ENCODE results near the gene NAP1L4. TPM values are rescaled to one million over a fixed set of nuclear protein-coding genes. Genes with fewer than 3 reads are reported as not detected.

The NAP1L4 gene
- total and polyA plus RNA-seq, 2 of the 8 experiments (the other 6 are each of a cell fraction or from before 2014, with no cell fraction given) = 75.8 to 194 TPM

- Histone ChIP-seq H3K4ac (replicated peaks; ENCODE audit: insufficient read length, low read depth, low read length) (no peak overlapping the region), H3K4me2 (ENCODE audit: insufficient read depth in 1 of 2, low read depth in 2 of 2, low read length in 2 of 2) (no peak overlapping the region), H4K91ac (replicated peaks; ENCODE audit: insufficient read length, low read length) (no peak overlapping the region), H2BK20ac (ENCODE audit: low read length) (no peak overlapping the region), H2AK5ac (ENCODE audit: low read depth, low read length) (no peak overlapping the region), H3K56ac (replicated peaks; ENCODE audit: insufficient read length, low read depth, low read length) (no peak overlapping the region), H2BK12ac (ENCODE audit: low read depth, low read length) (no peak overlapping the region), H3K27me3 (replicated peaks in 1 of 4; ENCODE audit: control insufficient read depth in 3 of 4, extremely low read depth in 1 of 4, insufficient read depth in 3 of 4, low read length in 3 of 4) (no peaks in the 10 kb centered on the region), H3K23me2 (ENCODE audit: low read depth, low read length) (no peaks in the 10 kb centered on the region), H3K4me3 (ENCODE audit: extremely low read depth in 1 of 4, insufficient read depth in 2 of 4, low read depth in 3 of 4, low read length in 4 of 4) (no peak overlapping the region), H3K36me3 (ENCODE audit: control insufficient read depth in 2 of 4, insufficient read depth in 4 of 4, low read length in 3 of 4) (peaks cover 30 to 72% (median 55%) of the 10 kb centered on the region in 4 experiments), H3K14ac (ENCODE audit: insufficient read length) (no peak overlapping the region), H2BK15ac (ENCODE audit: low read length) (no peak overlapping the region), H3K23ac (ENCODE audit: insufficient read length) (no peak overlapping the region), H3K18ac (ENCODE audit: extremely low read depth, low read length) (no peak overlapping the region), H4K8ac (ENCODE audit: extremely low read depth, insufficient read depth, low read length) (no peak overlapping the region), H4K5ac (ENCODE audit: insufficient read length, low read depth, low read length) (no peak overlapping the region), H2BK5ac (ENCODE audit: low read depth, low read length) (no peak overlapping the region), H3K4me1 (replicated peaks in 1 of 4; ENCODE audit: control insufficient read depth in 3 of 4, insufficient read depth in 4 of 4, low read length in 3 of 4) (peaks cover 0 to 18% (median 8%) of the 10 kb centered on the region in 4 experiments; a peak in 5 of 7 replicates), H3K79me2 (ENCODE audit: control insufficient read depth in 1 of 2, insufficient read depth in 2 of 2, low read length in 2 of 2) (no peaks in the 10 kb centered on the region), H2AFZ (ENCODE audit: low read length) (no peak overlapping the region), H3K9me3 (ENCODE audit: insufficient read depth in 2 of 2, low read depth in 1 of 2, low read length in 1 of 2) (no peaks in the 10 kb centered on the region), H4K20me1 (replicated peaks in 1 of 2; ENCODE audit: control insufficient read depth in 1 of 2, insufficient read depth in 2 of 2, low read length in 2 of 2) (peaks cover 26 to 41% of the 10 kb centered on the region in 2 experiments), H3K9ac (replicated peaks in 1 of 4; ENCODE audit: extremely low read depth in 1 of 4, low read depth in 3 of 4, low read length in 3 of 4) (no peak overlapping the region), H3K27ac (ENCODE audit: low read depth, low read length) (no peak overlapping the region), H3K79me1 (ENCODE audit: low read depth, low read length) (peaks cover 6% of the 10 kb centered on the region), H2BK120ac (replicated peaks; ENCODE audit: low read depth, low read length) (no peak overlapping the region)
- CTCF ChIA-PET (ENCODE audit: partially characterized antibody) = interaction anchor here (1.1 kb wide), 1 partner anchor 18 kb away, joined by 4 read pairs; no protein-coding TSS in a partner anchor
- no peak for FAIRE-seq
- POLR2A ChIA-PET (ENCODE audit: partially characterized antibody) = interaction anchor here (0.8 to 1.6 kb wide), 3 partner anchors 11 to 49 kb away, joined by 3 to 4 read pairs (median 3); no protein-coding TSS in a partner anchor
- no peak for DNase-seq (ENCODE audit: low read depth in 1 of 2, low spot score in 2 of 2)
- 94% methylated on average over 11 of the region's 11 CpGs; no CpG with 5 or more reads in 1 of the 2 experiments for WGBS, 2 experiments (ENCODE audit: extremely low coverage in 1 of 2, insufficient coverage in 1 of 2, insufficient read length in 1 of 2, insufficient replicate concordance in 2 of 2, low coverage in 1 of 2, low lambda C conversion rate in 2 of 2, missing lambda C conversion rate in 1 of 2)
- TF ChIP-seq HDAC2 (IDR thresholded peaks at IDR 0.05; ENCODE audit: borderline replicate concordance in 1 of 2, low read depth in 2 of 2, low read length in 2 of 2) (no peak), GABPA (IDR thresholded peaks at IDR 0.05; ENCODE audit: borderline replicate concordance, insufficient read depth, low read length) (no peak), RXRA (IDR thresholded peaks at IDR 0.05; ENCODE audit: insufficient read depth, low read depth, low read length) (no peak), JUND (IDR thresholded peaks at IDR 0.05; ENCODE audit: low read length) (no peak), POLR2A (IDR thresholded peaks at IDR 0.05; ENCODE audit: control extremely low read depth in 1 of 2, low read depth in 2 of 2, low read length in 2 of 2) (no peak), EGR1 (IDR thresholded peaks at IDR 0.05; ENCODE audit: borderline replicate concordance, low read depth, low read length) (no peak), SP2 (IDR thresholded peaks at IDR 0.05; ENCODE audit: low read length) (no peak), CBX8 (IDR thresholded peaks at IDR 0.05; ENCODE audit: borderline replicate concordance, low read depth, low read length) (no peak), GTF2F1 (IDR thresholded peaks at IDR 0.05; ENCODE audit: borderline replicate concordance, low read depth, low read length) (no peak), EP300 (IDR thresholded peaks at IDR 0.05; ENCODE audit: borderline replicate concordance in 1 of 2, low read depth in 2 of 2, low read length in 2 of 2) (no peak), ATF3 (IDR thresholded peaks at IDR 0.05; ENCODE audit: insufficient read depth, low read depth, low read length) (no peak), CBX5 (IDR thresholded peaks at IDR 0.05; ENCODE audit: low read depth, low read length) (no peak), TAF7 (optimal IDR thresholded peaks at IDR 0.05; ENCODE audit: borderline replicate concordance, low read depth, low read length) (no peak)
These were observed 42.2 kb downstream of the NAP1L4 start for GRCh38 chr11:2949920-2950319.

Measured in H1 (cell line).